ENCODE results near the gene LSG1.

DNA sequence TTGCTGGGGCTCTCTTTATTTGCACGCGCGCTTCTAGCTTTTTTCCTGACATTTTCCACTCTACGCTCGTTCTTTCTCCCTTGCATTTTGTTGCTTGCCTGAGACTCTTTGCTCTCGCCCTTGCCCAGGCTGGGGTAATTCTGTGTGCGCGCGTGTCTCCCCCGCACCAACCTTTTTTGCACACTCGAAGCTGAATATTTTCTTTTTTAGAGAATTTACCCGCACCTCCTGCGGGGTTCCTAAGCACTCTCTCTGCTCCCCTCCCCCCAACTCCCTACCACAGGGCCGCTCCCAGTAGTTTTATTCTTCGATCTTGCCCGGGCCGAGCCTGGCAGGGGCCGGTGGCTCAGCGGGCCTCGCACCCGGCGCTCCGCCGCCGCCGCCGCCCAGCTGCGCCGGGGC is 14.4 kb upstream of the LSG1 start:
- TF ChIP-seq, protein P1, sequence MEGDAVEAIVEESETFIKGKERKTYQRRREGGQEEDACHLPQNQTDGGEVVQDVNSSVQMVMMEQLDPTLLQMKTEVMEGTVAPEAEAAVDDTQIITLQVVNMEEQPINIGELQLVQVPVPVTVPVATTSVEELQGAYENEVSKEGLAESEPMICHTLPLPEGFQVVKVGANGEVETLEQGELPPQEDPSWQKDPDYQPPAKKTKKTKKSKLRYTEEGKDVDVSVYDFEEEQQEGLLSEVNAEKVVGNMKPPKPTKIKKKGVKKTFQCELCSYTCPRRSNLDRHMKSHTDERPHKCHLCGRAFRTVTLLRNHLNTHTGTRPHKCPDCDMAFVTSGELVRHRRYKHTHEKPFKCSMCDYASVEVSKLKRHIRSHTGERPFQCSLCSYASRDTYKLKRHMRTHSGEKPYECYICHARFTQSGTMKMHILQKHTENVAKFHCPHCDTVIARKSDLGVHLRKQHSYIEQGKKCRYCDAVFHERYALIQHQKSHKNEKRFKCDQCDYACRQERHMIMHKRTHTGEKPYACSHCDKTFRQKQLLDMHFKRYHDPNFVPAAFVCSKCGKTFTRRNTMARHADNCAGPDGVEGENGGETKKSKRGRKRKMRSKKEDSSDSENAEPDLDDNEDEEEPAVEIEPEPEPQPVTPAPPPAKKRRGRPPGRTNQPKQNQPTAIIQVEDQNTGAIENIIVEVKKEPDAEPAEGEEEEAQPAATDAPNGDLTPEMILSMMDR (IDR thresholded peaks at IDR 0.05): no peak
- no peak for TF ChIP-seq ZFX (IDR thresholded peaks at IDR 0.05; ENCODE audit: borderline replicate concordance)

Data from 22Rv1 (cell line).